Measurements from ENCODE around the gene ELP6. TPM values are rescaled to one million over a fixed set of nuclear protein-coding genes. Genes with fewer than 3 reads are reported as not detected.
A peak's percentile ranks its signal among the peaks of the same experiment; 100 is the strongest.

ELP6 gene
- total and polyA plus RNA-seq, 12 donors, result 41.3 to 125 (median 48.6) TPM

GRCh38 chr3:47456984-47457383 lies 56.5 kb downstream of the ELP6 start:
- intact Hi-C loops (cut with DNase I), result no loop called here
- peaks cover 11 to 46% of the 10 kb centered on the region in 2 donors for H3K4me1 ChIP-seq (replicated peaks in 1 of 2)
- H3K9me3 ChIP-seq (replicated peaks in 1 of 3), result no peaks in the 10 kb centered on the region
- H3K27me3 ChIP-seq, result no peaks in the 10 kb centered on the region
- DNase-seq, result no peak
- TF ChIP-seq POLR2A (IDR thresholded peaks at IDR 0.05) (no peak), CTCF (IDR thresholded peaks at IDR 0.05) (no peak)
- H3K27ac ChIP-seq, result no peak overlapping the region
- no peaks in the 10 kb centered on the region for H3K36me3 ChIP-seq (replicated peaks in 1 of 2)
- no peak overlapping the region for H3K4me3 ChIP-seq

- intact Hi-C loops (cut with DNase I), result no loop called here
- 69 to 77% (median 73%) methylated on average over 3 of the region's 3 CpGs for WGBS, 4 donors
- H3K9me3 ChIP-seq (replicated peaks in 1 of 3), result no peaks in the 10 kb centered on the region
- no peak overlapping the region for H3K4me3 ChIP-seq
- peak overlapping the region in 1 of 5 donors; percentile 54 for H3K27ac ChIP-seq
- no peaks in the 10 kb centered on the region for H3K36me3 ChIP-seq (replicated peaks in 1 of 2)
- no peaks in the 10 kb centered on the region for H3K27me3 ChIP-seq
- TF ChIP-seq CTCF (IDR thresholded peaks at IDR 0.05) (no peak), POLR2A (IDR thresholded peaks at IDR 0.05) (no peak)
- peaks cover 12 to 42% of the 10 kb centered on the region in 2 donors for H3K4me1 ChIP-seq (replicated peaks in 1 of 2)
- DNase-seq, result peak in 1 of 7 donors; percentile 21
These were observed 57.6 kb downstream of the ELP6 start for GRCh38 chr3:47455806-47456452.

DNA sequence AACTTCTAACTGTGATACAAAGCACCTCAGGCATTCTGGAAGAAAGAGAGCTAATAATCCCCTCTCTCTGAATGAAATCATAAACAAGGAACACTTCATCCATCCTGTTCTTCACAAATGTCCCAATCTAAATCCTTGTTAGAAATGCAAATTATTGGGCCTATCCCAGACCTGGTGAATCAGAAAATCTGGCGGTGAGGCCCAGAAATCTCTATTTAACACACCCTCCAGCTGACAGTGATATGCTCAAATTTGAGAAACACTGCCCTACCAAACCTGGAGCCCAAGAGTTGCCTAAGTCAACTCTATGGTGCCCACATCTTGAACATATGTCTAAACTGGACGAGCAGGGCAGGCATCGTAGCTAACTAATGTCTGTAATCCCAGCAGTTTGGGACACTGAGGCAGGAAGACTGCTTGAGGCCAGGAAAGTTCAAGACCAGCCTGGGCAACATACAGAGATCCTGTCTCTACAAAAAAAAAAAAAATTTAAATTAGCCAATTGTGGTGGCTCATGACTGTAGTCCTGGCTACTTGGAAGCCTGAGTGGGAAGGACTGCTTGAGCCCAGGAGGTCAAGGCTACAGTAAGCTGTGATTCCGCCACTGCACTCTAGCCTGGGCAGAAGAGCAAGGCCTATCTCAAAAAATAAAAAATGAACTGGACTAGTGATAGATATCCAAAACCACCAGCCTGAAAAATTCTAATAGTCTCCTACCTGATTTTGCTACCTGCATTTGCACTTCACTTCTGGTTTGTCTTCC lies 60.9 kb downstream of the ELP6 start:
- no peaks in the 10 kb centered on the region for H3K36me3 ChIP-seq (replicated peaks in 1 of 2)
- no peaks in the 10 kb centered on the region for H3K27me3 ChIP-seq
- intact Hi-C loops (cut with DNase I), result no loop called here
- 64 to 80% (median 74%) methylated on average over 3 to 4 of the region's 4 CpGs for WGBS, 4 donors
- peaks cover 12 to 40% of the 10 kb centered on the region in 2 donors for H3K4me1 ChIP-seq (replicated peaks in 1 of 2)
- TF ChIP-seq POLR2A (IDR thresholded peaks at IDR 0.05), result no peak
- no peak for TF ChIP-seq CTCF (IDR thresholded peaks at IDR 0.05)
- H3K27ac ChIP-seq, result peak overlapping the region in 4 of 5 donors; percentile 19 to 51 (median 46)
- DNase-seq, result peak in 5 of 7 donors; percentile 50 to 71 (median 58)
- no peak overlapping the region for H3K4me3 ChIP-seq
- H3K9me3 ChIP-seq (replicated peaks in 1 of 3), result no peaks in the 10 kb centered on the region

Small RNAs within 50 kb of the gene (small RNA-seq; reads per million reads assigned to genes)
- gene AC099778.2 (0 reads per million in 2 donors), gene RN7SL870P (0 reads per million in 2 donors)

Other genes starting within 250 kb of the ELP6 start
- 1 to 10 TPM; 1.1 to 9.8 (median 5.9) TPM for gene KIF9, start 230.9 kb downstream of the ELP6 start, total RNA-seq
- gene KIF9, start 230.9 kb downstream of the ELP6 start, polyA plus RNA-seq, result 10 to 100 TPM in 1 of 3 donors, 1 to 10 TPM in 2; 3.1 to 12.8 (median 4.2) TPM
- gene KLHL18, start 230.8 kb downstream of the ELP6 start, total RNA-seq, result 10 to 100 TPM; 10.6 to 62.1 (median 30.5) TPM
- gene KLHL18, start 230.8 kb downstream of the ELP6 start, polyA plus RNA-seq, result 10 to 100 TPM; 14.3 to 42.5 (median 20.9) TPM
- gene PTPN23, start 132.7 kb downstream of the ELP6 start, total RNA-seq, result 10 to 100 TPM; 10.4 to 69.6 (median 34.8) TPM
- 10 to 100 TPM in 2 of 3 donors, 1 to 10 TPM in 1; 8.4 to 70.0 (median 26.7) TPM for gene PTPN23, start 132.7 kb downstream of the ELP6 start, polyA plus RNA-seq
- 100 to 1,000 TPM; 126 to 954 (median 170) TPM for gene SCAP, start 37.8 kb downstream of the ELP6 start, total RNA-seq
- gene SCAP, start 37.8 kb downstream of the ELP6 start, polyA plus RNA-seq, result 100 to 1,000 TPM; 130 to 560 (median 182) TPM
- under 1 TPM in 6 of 9 donors, not detected in 3; 0.14 to 0.84 (median 0.59) TPM for gene CSPG5, start 65.2 kb upstream of the ELP6 start, total RNA-seq
- gene CSPG5, start 65.2 kb upstream of the ELP6 start, polyA plus RNA-seq, result under 1 TPM; 0.13 to 0.68 (median 0.32) TPM